CD4-positive, alpha-beta T cell treated with Interferon alpha-2 for 1 hour (primary cell): ENCODE measurements around the gene LRRC47.

Experiments
- DNase-seq, 2 donors: peaks; one replicate each; pipeline ENCODE4 v3.0.0-alpha.2; 2020 to 2022

LRRC47 gene

GRCh38 chr1:3746389-3746829, 49.9 kb downstream of the LRRC47 start:
- no peak for DNase-seq

- peak in 1 of 2 donors; percentile 3 for DNase-seq
Observed at GRCh38 chr1:3745590-3746381, 50.5 kb downstream of the LRRC47 start.

- no peak for DNase-seq
Observed at GRCh38 chr1:3745071-3745470, 51.2 kb downstream of the LRRC47 start.

GRCh38 chr1:3744646-3745045, 51.7 kb downstream of the LRRC47 start:
- DNase-seq, result no peak

- no peak for DNase-seq
Observed at GRCh38 chr1:3743826-3744225, 52.5 kb downstream of the LRRC47 start.

- no peak for DNase-seq
Observed at GRCh38 chr1:3743421-3743820, 52.9 kb downstream of the LRRC47 start.

GRCh38 chr1:3742439-3743298, 53.6 kb downstream of the LRRC47 start:
- DNase-seq, result no peak

GRCh38 chr1:3741566-3742438, 54.5 kb downstream of the LRRC47 start:
- no peak for DNase-seq

GRCh38 chr1:3740752-3741151, 55.5 kb downstream of the LRRC47 start:
- no peak for DNase-seq

GRCh38 chr1:3740042-3740441, 56.3 kb downstream of the LRRC47 start:
- DNase-seq, result no peak

GRCh38 chr1:3738943-3739342, 57.4 kb downstream of the LRRC47 start:
- no peak for DNase-seq

- no peak for DNase-seq
Observed at GRCh38 chr1:3736708-3737107, 59.6 kb downstream of the LRRC47 start.

GRCh38 chr1:3736131-3736561, 60.2 kb downstream of the LRRC47 start:
- no peak for DNase-seq

GRCh38 chr1:3735688-3736087, 60.6 kb downstream of the LRRC47 start:
- no peak for DNase-seq

GRCh38 chr1:3735027-3735681, 61.1 kb downstream of the LRRC47 start:
- no peak for DNase-seq

- no peak for DNase-seq
Observed at GRCh38 chr1:3734602-3735001, 61.7 kb downstream of the LRRC47 start.

- no peak for DNase-seq
Observed at GRCh38 chr1:3733883-3734589, 62.3 kb downstream of the LRRC47 start.

GRCh38 chr1:3733094-3733882, 63.0 kb downstream of the LRRC47 start:
- no peak for DNase-seq

GRCh38 chr1:3732434-3733093, 63.7 kb downstream of the LRRC47 start:
- DNase-seq, result no peak
